ENCODE results near the gene NUP188.

NUP188 gene

DNA sequence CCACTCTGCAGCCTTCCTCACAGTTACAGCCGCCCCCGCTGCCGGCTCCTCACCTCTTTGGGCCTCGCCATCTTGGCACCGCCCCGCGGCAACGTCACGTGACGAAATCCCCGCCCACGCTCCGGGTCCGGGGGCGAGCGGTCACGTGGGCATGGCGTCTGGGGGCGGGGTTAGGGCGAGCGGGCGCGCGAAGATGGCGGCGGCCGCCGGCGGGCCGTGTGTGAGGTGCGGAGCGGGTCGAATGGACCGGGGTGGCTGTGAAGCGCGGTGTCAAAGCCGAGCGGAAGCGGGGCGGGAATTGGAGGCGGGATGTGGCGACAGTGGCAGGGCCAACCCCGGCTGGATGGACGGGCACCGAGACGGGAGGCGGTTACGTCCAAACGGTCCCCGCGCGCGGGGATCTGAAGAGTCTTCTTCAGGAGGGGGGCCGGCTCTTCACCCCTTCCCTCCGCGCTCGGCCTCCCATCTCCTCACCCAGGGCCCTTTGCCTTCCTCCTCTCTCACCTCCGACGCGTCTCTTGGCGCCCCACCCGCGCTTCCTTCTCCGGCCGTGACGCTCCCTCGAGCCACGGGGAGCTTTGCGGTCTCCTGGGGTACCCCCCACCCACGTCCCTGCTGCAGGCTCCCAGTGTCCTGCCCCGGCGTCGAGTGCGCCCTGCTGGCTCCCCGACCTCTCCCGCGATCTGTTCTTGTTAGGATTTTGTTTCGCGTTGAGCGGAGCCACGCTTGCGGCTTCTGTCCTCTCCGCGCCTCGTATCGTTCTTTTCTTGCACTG, at the start of gene NUP188, which contains the start of gene DOLK:
Gene NUP188, plus strand, starts transcription at position 173 of the 775 bp plus-strand sequence. Its CDS starts 21 bp downstream, at position 194.
Gene DOLK, minus strand, starts transcription at position 77 of the 775 bp plus-strand sequence. CDS start 300 bp downstream, outside the sequence.
- peak; percentile 94 for DNase-seq (ENCODE audit: low read depth)
- TF ChIP-seq, protein P1, sequence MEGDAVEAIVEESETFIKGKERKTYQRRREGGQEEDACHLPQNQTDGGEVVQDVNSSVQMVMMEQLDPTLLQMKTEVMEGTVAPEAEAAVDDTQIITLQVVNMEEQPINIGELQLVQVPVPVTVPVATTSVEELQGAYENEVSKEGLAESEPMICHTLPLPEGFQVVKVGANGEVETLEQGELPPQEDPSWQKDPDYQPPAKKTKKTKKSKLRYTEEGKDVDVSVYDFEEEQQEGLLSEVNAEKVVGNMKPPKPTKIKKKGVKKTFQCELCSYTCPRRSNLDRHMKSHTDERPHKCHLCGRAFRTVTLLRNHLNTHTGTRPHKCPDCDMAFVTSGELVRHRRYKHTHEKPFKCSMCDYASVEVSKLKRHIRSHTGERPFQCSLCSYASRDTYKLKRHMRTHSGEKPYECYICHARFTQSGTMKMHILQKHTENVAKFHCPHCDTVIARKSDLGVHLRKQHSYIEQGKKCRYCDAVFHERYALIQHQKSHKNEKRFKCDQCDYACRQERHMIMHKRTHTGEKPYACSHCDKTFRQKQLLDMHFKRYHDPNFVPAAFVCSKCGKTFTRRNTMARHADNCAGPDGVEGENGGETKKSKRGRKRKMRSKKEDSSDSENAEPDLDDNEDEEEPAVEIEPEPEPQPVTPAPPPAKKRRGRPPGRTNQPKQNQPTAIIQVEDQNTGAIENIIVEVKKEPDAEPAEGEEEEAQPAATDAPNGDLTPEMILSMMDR (IDR thresholded peaks at IDR 0.05; ENCODE audit: insufficient read depth, low read depth, low read length, missing control alignments) = no peak
- H3K4me3 ChIP-seq (ENCODE audit: low read length) = peak within 1 kb of the TSS; percentile 86

- no peak for DNase-seq (ENCODE audit: low read depth)
- TF ChIP-seq, protein P1 (IDR thresholded peaks at IDR 0.05; ENCODE audit: insufficient read depth, low read depth, low read length, missing control alignments) = no peak
- no peak overlapping the region for H3K4me3 ChIP-seq (ENCODE audit: low read length)
Measured at GRCh38 chr9:128898382-128898781, 49.1 kb upstream of the NUP188 start.

GRCh38 chr9:128898845-128899565, 48.5 kb upstream of the NUP188 start:
- TF ChIP-seq, protein P1 (IDR thresholded peaks at IDR 0.05; ENCODE audit: insufficient read depth, low read depth, low read length, missing control alignments) = no peak
- H3K4me3 ChIP-seq (ENCODE audit: low read length) = no peak overlapping the region
- no peak for DNase-seq (ENCODE audit: low read depth)

GRCh38 chr9:128899566-128900322, 47.8 kb upstream of the NUP188 start:
- peak; percentile 78 for DNase-seq (ENCODE audit: low read depth)
- TF ChIP-seq, protein P1 (IDR thresholded peaks at IDR 0.05; ENCODE audit: insufficient read depth, low read depth, low read length, missing control alignments) = no peak

DNA sequence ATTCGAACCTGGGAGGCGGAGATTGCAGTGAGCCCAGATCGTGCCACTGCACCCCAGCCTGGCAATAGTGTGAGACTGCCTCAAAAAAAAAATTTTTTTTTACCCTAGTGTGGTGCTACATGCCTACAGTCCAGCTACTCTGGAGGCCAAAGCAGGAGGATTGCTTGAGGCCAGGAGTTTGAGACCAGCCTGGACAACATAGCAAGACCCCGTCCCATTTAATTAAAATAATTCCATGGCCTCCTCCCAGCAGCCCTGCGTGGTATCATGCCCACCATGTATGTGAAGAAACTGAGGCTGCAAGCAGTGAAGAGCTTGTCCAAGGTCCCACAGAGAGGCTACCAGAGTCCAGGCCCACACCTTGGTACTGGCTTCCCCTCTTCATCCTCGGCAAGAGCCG, 46.1 kb upstream of the NUP188 start:
- TF ChIP-seq, protein P1 (IDR thresholded peaks at IDR 0.05; ENCODE audit: insufficient read depth, low read depth, low read length, missing control alignments) = no peak
- no peak for DNase-seq (ENCODE audit: low read depth)

More at GRCh38 chr9:128899566-128900322, 47.8 kb upstream of the NUP188 start:
- no peak overlapping the region for H3K4me3 ChIP-seq (ENCODE audit: low read length)

DNA sequence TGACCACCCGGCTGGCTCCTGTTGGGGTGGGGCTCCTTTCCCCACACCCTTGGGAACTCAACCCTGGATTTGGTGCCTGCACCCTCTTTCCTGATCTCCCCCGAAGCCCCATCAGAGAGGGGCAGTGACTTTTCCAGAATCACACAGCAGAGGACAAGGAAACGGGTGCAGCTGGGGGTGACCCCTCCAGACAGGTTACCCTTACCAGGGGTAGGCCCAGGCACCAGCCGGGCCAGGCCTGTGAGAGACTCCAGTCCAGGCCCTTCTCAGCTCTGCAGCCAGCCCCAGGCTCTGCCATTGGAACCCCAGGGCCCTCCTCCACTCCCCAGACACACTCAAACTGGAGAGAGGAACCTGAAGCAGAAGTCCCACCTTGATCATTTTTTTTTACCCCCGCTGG, 45.7 kb upstream of the NUP188 start:
- no peak for DNase-seq (ENCODE audit: low read depth)
- no peak overlapping the region for H3K4me3 ChIP-seq (ENCODE audit: low read length)
- TF ChIP-seq, protein P1 (IDR thresholded peaks at IDR 0.05; ENCODE audit: insufficient read depth, low read depth, low read length, missing control alignments) = no peak

More for the DNA sequence above, 46.1 kb upstream of the NUP188 start:
- no peak overlapping the region for H3K4me3 ChIP-seq (ENCODE audit: low read length)
